AG04450 (cell line): ENCODE data around the gene CAV1. TPM values are rescaled to one million over a fixed set of nuclear protein-coding genes. Genes with fewer than 3 reads are reported as not detected.

ENCODE experiments used
- CTCF ChIA-PET: fragments of 300-600, 350-600 bp; formaldehyde crosslinking; extraction: SDS; loops from one replicate; lab custom pipeline; 2022; ENCODE audit warnings: antibody characterized with exemption, inconsistent platforms; lab: Charles Lee
- POLR2A ChIA-PET: fragments of 350-600 bp; formaldehyde crosslinking; extraction: SDS; loops from one replicate; lab custom pipeline; 2021; ENCODE audit warnings: antibody characterized with exemption, inconsistent platforms; lab: Yijun Ruan, JAX
- DNase-seq: peaks from one replicate; pipeline ENCODE4 v3.0.0-alpha.2; 2011; ENCODE audit warnings: low read depth, low spot score
- H3K27ac ChIP-seq: one replicate; pipeline ENCODE4 v1.5.1; 2012; ENCODE audit warnings: low read depth, low read length, control low read depth
- H3K27me3 ChIP-seq: one replicate; pipeline ENCODE4 v1.6.0; 2012; ENCODE audit warnings: low read length; ENCODE audit not compliant: control insufficient read depth, insufficient read depth
- H3K4me3 ChIP-seq: 2 replicates; pipeline ENCODE4 v1.5.1; 2011; ENCODE audit warnings: mild to moderate bottlenecking, low read depth, low read length, control low read depth
- H3K9me3 ChIP-seq: 2 replicates; pipeline ENCODE4 v1.5.1; 2012; ENCODE audit warnings: low read length; ENCODE audit not compliant: control insufficient read depth, insufficient read depth
- polyA plus RNA-seq: library from polyadenylated mRNA; depleted of rRNA; stranded (reverse); fragments of >200 nt; gene quantifications from 2 replicates; pipeline ENCODE4 v1.2.3, GENCODE V29; 2011
- TF ChIP-seq, protein P1 (sequence below): IDR thresholded peaks from 2 replicates; pipeline ENCODE4 v1.5.1; 2011; ENCODE audit warnings: low read depth, low read length, control low read depth, inconsistent platforms

Gene CAV1
- polyA plus RNA-seq, 1 experiment, result 1,209 TPM

GRCh38 chr7:116539879-116540278, 15.0 kb downstream of the CAV1 start:
- no peak for DNase-seq
- CTCF ChIA-PET, result interaction anchor here (0.7 to 1.3 kb wide), 2 partner anchors 14 to 102 kb away, joined by 3 to 7 read pairs; no protein-coding TSS in a partner anchor

DNA sequence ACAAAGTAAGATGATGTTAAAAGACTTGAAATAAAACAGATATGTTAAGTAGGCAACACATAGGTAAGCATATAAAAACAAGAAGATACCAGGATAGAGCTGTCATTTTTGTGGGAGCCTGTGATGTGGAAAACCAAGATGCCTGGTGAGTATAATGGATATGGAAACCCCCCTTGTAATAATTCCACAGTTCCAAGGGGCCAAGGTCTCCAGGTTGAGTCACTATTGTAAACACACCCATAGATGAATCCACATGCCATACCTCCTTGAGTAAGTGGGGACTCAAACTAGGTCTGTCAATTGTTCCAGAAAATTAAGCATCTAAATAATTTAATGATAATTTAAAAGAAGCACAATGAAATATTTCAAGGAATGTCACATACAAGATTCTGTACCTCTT, 15.9 kb downstream of the CAV1 start:
- POLR2A ChIA-PET, result interaction anchor here (2.1 kb wide), 1 partner anchor 15 kb away, joined by 8 read pairs; no protein-coding TSS in a partner anchor
- Histone ChIP-seq H3K4me3 (no peak overlapping the region), H3K9me3 (no peaks in the 10 kb centered on the region), H3K27me3 (no peaks in the 10 kb centered on the region), H3K27ac (no peak overlapping the region)
- DNase-seq, result no peak
- TF ChIP-seq, protein P1, sequence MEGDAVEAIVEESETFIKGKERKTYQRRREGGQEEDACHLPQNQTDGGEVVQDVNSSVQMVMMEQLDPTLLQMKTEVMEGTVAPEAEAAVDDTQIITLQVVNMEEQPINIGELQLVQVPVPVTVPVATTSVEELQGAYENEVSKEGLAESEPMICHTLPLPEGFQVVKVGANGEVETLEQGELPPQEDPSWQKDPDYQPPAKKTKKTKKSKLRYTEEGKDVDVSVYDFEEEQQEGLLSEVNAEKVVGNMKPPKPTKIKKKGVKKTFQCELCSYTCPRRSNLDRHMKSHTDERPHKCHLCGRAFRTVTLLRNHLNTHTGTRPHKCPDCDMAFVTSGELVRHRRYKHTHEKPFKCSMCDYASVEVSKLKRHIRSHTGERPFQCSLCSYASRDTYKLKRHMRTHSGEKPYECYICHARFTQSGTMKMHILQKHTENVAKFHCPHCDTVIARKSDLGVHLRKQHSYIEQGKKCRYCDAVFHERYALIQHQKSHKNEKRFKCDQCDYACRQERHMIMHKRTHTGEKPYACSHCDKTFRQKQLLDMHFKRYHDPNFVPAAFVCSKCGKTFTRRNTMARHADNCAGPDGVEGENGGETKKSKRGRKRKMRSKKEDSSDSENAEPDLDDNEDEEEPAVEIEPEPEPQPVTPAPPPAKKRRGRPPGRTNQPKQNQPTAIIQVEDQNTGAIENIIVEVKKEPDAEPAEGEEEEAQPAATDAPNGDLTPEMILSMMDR, result no peak
- CTCF ChIA-PET, result interaction anchor here (0.7 to 1.3 kb wide), 2 partner anchors 15 to 48 kb away, joined by 5 to 7 read pairs; no protein-coding TSS in a partner anchor

More at GRCh38 chr7:116539879-116540278, 15.0 kb downstream of the CAV1 start:
- no peak overlapping the region for H3K4me3 ChIP-seq
- H3K9me3 ChIP-seq, result no peaks in the 10 kb centered on the region
- TF ChIP-seq, protein P1, result no peak
- POLR2A ChIA-PET, result no interaction called here
- no peaks in the 10 kb centered on the region for H3K27me3 ChIP-seq
- peak overlapping the region; percentile 53 for H3K27ac ChIP-seq

DNA sequence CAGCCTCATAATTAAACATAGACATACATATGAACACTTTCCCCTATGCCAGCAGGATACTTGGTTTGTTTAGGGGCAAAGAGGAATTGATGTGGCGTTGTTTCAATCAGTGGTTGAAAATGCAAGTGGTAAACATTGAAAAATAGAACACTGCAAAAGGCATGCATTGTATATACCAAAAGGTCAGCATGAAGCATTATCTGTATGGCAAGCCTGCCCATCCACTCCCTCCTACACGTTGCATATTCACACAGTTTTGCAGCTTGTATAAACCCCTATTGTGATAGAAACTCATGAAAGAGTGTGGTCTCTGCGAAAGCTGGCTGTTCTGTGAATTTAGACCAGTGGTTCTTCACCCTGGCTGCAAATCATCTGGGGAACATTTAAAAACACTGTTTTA, 17.1 kb downstream of the CAV1 start:
- POLR2A ChIA-PET, result interaction anchor here (1.4 to 2.1 kb wide), 2 partner anchors 16 to 365 kb away, joined by 3 to 8 read pairs; no protein-coding TSS in a partner anchor
- DNase-seq, result no peak
- Histone ChIP-seq H3K27ac (peak overlapping the region; percentile 75), H3K27me3 (no peaks in the 10 kb centered on the region), H3K4me3 (no peak overlapping the region), H3K9me3 (no peaks in the 10 kb centered on the region)
- TF ChIP-seq, protein P1, result no peak
- CTCF ChIA-PET, result interaction anchor here (1.2 to 2.7 kb wide), 2 partner anchors 16 to 362 kb away, joined by 3 to 13 read pairs; no protein-coding TSS in a partner anchor

DNA sequence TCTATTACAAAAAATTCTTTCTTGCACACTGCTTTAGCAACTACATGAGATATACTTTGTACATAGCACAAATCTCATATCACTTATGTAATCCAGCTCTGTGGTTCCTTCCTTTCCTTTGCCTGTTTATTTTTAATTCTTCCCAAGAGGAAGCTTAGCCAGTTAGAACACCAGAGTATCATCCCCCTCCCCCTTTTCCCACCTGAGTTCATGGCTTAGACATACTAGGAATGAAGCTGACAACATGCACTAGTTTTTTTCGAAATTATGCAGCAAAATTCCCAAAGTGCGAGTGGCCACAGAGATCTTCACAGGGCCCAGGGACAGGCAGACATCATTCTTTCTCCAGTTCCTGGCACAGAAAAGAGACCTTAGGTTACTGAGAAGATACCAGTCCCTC, 17.8 kb downstream of the CAV1 start:
- POLR2A ChIA-PET, result interaction anchor here (1.4 to 2.1 kb wide), 3 partner anchors 17 to 366 kb away, joined by 3 to 8 read pairs (median 3); no protein-coding TSS in a partner anchor
- no peak overlapping the region for H3K4me3 ChIP-seq
- TF ChIP-seq, protein P1, result no peak
- H3K27ac ChIP-seq, result peak overlapping the region; percentile 84
- DNase-seq, result peak; percentile 69
- no peaks in the 10 kb centered on the region for H3K27me3 ChIP-seq
- CTCF ChIA-PET, result interaction anchor here (0.6 to 2.7 kb wide), 4 partner anchors 17 to 362 kb away, joined by 3 to 13 read pairs (median 8); no protein-coding TSS in a partner anchor
- no peaks in the 10 kb centered on the region for H3K9me3 ChIP-seq

DNA sequence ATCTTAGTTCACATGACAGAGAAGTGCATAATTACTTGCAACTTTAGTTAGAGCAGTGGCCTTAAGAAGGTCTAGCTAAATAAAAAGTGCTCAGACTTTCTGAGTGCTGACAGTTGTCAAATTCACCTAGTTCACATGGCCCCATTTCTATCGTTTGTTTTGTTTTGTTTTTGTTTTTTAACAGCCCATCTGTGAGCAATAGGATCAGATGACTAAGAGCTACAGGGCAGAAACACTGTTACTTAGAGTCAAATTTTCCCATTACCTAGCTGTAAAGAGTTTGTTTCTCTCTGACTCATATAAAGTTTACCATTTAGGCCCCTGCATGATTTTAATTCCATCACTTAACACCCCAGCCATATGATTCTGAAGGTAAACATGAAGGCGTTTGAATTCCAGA, 18.8 kb downstream of the CAV1 start:
- ChIA-PET POLR2A (interaction anchor here (1.7 kb wide), 1 partner anchor 33 kb away, joined by 3 read pairs; no protein-coding TSS in a partner anchor), CTCF (interaction anchor here (0.9 to 2.7 kb wide), 4 partner anchors 18 to 285 kb away, joined by 3 to 13 read pairs (median 8); no protein-coding TSS in a partner anchor)
- DNase-seq, result no peak
- H3K9me3 ChIP-seq, result no peaks in the 10 kb centered on the region
- no peak overlapping the region for H3K4me3 ChIP-seq
- H3K27me3 ChIP-seq, result no peaks in the 10 kb centered on the region
- no peak overlapping the region for H3K27ac ChIP-seq
- TF ChIP-seq, protein P1, result no peak
